ENCODE results near the gene PTPN7.
"Not testable (repeated sequence)": the region's sequence is repeated elsewhere in the genome, so short reads cannot be mapped to it uniquely, and the experiment has no call there.

Gene PTPN7

DNA sequence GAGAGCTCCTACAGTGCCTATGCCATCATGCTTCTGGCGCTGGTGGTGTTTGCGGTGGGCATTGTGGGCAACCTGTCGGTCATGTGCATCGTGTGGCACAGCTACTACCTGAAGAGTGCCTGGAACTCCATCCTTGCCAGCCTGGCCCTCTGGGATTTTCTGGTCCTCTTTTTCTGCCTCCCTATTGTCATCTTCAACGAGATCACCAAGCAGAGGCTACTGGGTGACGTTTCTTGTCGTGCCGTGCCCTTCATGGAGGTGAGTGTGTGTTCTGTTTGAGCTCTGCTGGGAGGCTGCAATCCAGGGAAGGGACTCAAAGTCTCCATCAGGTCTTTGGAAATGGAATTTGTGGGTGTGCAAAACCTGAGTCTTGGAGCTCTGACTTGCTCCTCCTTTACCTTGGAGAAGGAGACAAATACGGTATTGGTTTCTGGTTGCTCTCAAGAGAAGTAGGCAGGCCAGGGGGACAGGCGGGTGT is 37.0 kb downstream of the PTPN7 start:
- DNase-seq, result no peak
- Histone ChIP-seq H3K27me3 (replicated peaks; ENCODE audit: control insufficient read depth, insufficient read depth, low read length, poor library complexity, severe bottlenecking) (no peaks in the 10 kb centered on the region), H3K36me3 (ENCODE audit: control insufficient read depth, insufficient read depth, low read length) (no peaks in the 10 kb centered on the region), H3K4me3 (ENCODE audit: insufficient read depth, low read depth, low read length, poor library complexity, severe bottlenecking) (no peak overlapping the region), H3K27ac (ENCODE audit: insufficient read depth, low read length, poor library complexity, severe bottlenecking) (no peak overlapping the region), H3K9me3 (ENCODE audit: control insufficient read depth, low read length) (no peaks in the 10 kb centered on the region), H3K4me1 (ENCODE audit: control insufficient read depth, insufficient read depth, low read length, poor library complexity, severe bottlenecking) (no peaks in the 10 kb centered on the region)

DNA sequence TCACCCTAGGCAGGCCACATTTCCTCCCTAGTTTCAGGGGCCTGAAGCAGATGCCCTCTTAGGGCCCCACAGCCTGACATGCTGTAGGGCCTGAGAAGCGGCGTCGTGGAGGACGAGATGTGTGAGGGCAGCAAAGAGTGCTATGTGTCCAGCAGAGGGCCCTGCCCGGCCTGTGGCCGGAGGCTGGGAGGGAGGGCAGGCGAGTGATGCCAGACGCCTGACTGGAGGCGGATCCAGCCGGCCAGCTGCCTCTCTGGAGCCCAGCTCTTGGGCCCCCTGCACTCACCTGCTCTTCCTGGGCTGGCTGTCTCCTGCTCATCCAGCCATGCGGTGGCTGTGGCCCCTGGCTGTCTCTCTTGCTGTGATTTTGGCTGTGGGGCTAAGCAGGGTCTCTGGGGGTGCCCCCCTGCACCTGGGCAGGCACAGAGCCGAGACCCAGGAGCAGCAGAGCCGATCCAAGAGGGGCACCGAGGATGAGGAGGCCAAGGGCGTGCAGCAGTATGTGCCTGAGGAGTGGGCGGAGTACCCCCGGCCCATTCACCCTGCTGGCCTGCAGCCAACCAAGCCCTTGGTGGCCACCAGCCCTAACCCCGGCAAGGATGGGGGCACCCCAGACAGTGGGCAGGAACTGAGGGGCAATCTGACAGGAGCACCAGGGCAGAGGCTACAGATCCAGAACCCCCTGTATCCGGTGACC is 37.6 kb downstream of the PTPN7 start, which contains the start of gene GPR37L1:
Gene GPR37L1, plus strand, starts transcription at position 279 of the 697 bp plus-strand sequence. Its CDS starts 47 bp downstream, at position 326.
- Histone ChIP-seq H3K4me1 (ENCODE audit: control insufficient read depth, insufficient read depth, low read length, poor library complexity, severe bottlenecking) (no peaks in the 10 kb centered on the region), H3K36me3 (ENCODE audit: control insufficient read depth, insufficient read depth, low read length) (no peaks in the 10 kb centered on the region), H3K27ac (ENCODE audit: insufficient read depth, low read length, poor library complexity, severe bottlenecking) (no peak within 1 kb of the TSS), H3K9me3 (ENCODE audit: control insufficient read depth, low read length) (no peaks in the 10 kb centered on the region), H3K4me3 (ENCODE audit: insufficient read depth, low read depth, low read length, poor library complexity, severe bottlenecking) (no peak within 1 kb of the TSS), H3K27me3 (replicated peaks; ENCODE audit: control insufficient read depth, insufficient read depth, low read length, poor library complexity, severe bottlenecking) (no peaks in the 10 kb centered on the region)
- DNase-seq, result no peak

DNA sequence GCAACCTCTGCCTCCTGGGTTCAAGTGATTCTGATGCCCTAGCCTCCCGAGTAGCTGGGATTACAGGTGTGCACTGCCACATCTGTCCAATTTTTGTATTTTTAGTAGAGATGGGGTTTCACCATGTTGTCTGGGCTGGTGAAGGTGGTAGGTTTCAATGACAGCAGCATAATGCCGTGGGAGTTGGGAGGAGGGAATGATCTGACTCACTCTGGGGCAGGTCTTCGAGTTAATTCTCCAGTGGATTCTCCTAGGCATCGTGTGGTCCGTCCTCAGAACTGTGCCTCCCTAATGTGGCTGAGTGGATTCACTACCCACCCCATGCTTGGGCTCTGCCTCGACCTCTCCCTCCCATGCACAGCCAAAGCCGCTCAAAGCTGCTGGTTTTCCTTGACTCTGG is 39.4 kb downstream of the PTPN7 start:
- no peak for DNase-seq
- H3K36me3 ChIP-seq (ENCODE audit: control insufficient read depth, insufficient read depth, low read length), result no peaks in the 10 kb centered on the region
- H3K27ac ChIP-seq (ENCODE audit: insufficient read depth, low read length, poor library complexity, severe bottlenecking), result no peak overlapping the region
- no peaks in the 10 kb centered on the region for H3K9me3 ChIP-seq (ENCODE audit: control insufficient read depth, low read length)
- no peaks in the 10 kb centered on the region for H3K27me3 ChIP-seq (replicated peaks; ENCODE audit: control insufficient read depth, insufficient read depth, low read length, poor library complexity, severe bottlenecking)
- no peak overlapping the region for H3K4me3 ChIP-seq (ENCODE audit: insufficient read depth, low read depth, low read length, poor library complexity, severe bottlenecking)
- H3K4me1 ChIP-seq (ENCODE audit: control insufficient read depth, insufficient read depth, low read length, poor library complexity, severe bottlenecking), result no peaks in the 10 kb centered on the region

DNA sequence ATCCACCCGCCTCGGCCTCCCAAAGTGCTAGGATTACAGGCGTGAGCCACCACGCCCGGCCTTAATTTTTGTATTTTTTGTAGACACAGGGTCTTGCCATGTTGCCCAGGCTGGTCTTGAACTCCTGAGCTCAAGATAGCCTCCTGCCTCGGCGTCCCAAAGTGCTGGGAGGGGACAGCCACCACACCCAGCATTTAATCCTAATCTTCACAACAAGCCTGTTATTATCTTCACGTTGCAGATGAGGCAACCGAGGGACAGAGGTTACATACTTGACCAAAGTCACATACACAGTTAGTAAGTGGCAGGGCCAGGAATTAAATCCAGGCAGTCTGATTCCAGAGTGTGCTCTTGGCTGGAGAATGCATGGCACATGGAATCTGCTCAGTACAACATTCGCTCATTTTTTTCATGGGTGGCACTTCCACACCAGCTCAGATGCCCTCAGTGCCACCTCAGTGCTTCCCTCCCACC is 42.5 kb downstream of the PTPN7 start:
- no peaks in the 10 kb centered on the region for H3K36me3 ChIP-seq (ENCODE audit: control insufficient read depth, insufficient read depth, low read length)
- no peak overlapping the region for H3K27ac ChIP-seq (ENCODE audit: insufficient read depth, low read length, poor library complexity, severe bottlenecking)
- DNase-seq, result no peak
- H3K9me3 ChIP-seq (ENCODE audit: control insufficient read depth, low read length), result no peaks in the 10 kb centered on the region
- H3K27me3 ChIP-seq (replicated peaks; ENCODE audit: control insufficient read depth, insufficient read depth, low read length, poor library complexity, severe bottlenecking), result no peaks in the 10 kb centered on the region
- no peaks in the 10 kb centered on the region for H3K4me1 ChIP-seq (ENCODE audit: control insufficient read depth, insufficient read depth, low read length, poor library complexity, severe bottlenecking)
- no peak overlapping the region for H3K4me3 ChIP-seq (ENCODE audit: insufficient read depth, low read depth, low read length, poor library complexity, severe bottlenecking)

DNA sequence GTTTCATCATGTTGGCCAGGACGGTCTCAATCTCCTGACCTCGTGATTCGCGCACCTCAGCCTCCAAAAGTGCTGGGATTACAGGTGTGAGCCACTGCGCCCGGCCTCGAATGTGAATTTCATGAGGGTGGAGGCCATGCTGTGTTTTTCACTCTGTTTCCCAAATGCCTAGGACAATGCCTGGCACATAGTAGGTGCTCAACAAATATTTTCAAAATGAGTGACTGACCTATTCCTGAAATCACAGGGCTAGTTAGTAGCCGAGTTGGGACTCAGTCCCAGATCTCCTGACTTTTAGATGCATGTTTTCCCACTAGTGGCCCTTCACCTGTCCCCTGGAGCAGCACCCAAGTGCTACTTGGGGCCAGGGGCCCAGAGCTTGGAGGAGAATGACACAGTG is 44.1 kb downstream of the PTPN7 start:
- DNase-seq, result no peak
- H3K4me1 ChIP-seq (ENCODE audit: control insufficient read depth, insufficient read depth, low read length, poor library complexity, severe bottlenecking), result no peaks in the 10 kb centered on the region
- no peak overlapping the region for H3K27ac ChIP-seq (ENCODE audit: insufficient read depth, low read length, poor library complexity, severe bottlenecking)
- no peaks in the 10 kb centered on the region for H3K36me3 ChIP-seq (ENCODE audit: control insufficient read depth, insufficient read depth, low read length)
- no peaks in the 10 kb centered on the region for H3K27me3 ChIP-seq (replicated peaks; ENCODE audit: control insufficient read depth, insufficient read depth, low read length, poor library complexity, severe bottlenecking)
- no peaks in the 10 kb centered on the region for H3K9me3 ChIP-seq (ENCODE audit: control insufficient read depth, low read length)
- no peak overlapping the region for H3K4me3 ChIP-seq (ENCODE audit: insufficient read depth, low read depth, low read length, poor library complexity, severe bottlenecking)

DNA sequence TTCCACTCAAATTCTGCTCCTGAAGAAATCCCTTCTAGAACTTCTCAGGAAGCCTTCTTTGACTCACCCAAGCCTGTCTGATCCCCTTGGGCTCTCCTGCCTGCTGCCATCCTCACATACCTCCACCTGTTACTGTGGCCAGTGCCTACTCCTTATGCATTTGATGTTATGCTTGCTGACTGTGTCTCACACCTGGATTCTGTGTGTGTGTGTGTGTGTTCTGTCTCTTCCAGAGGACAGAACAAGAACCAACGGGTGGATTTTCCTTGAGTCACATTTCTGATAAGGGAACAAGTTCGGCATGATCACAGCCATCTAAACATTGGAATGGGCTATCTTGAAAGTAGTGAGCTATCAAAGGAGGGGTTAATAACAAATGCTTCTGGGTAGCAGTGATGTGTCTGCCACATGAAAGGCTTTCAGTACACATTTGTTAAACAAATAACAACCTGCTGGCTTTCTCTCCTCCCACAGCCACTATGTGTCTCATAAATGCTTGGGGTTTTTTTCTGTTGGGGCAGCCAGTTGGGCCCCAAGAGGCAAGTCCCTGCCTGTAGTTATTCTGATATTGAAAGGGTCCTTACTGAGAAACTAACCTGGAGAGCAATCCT is 46.6 kb downstream of the PTPN7 start:
- H3K27ac ChIP-seq (ENCODE audit: insufficient read depth, low read length, poor library complexity, severe bottlenecking), result no peak overlapping the region
- H3K4me3 ChIP-seq (ENCODE audit: insufficient read depth, low read depth, low read length, poor library complexity, severe bottlenecking), result no peak overlapping the region
- no peaks in the 10 kb centered on the region for H3K9me3 ChIP-seq (ENCODE audit: control insufficient read depth, low read length)
- no peak for DNase-seq
- no peaks in the 10 kb centered on the region for H3K4me1 ChIP-seq (ENCODE audit: control insufficient read depth, insufficient read depth, low read length, poor library complexity, severe bottlenecking)
- H3K27me3 ChIP-seq (replicated peaks; ENCODE audit: control insufficient read depth, insufficient read depth, low read length, poor library complexity, severe bottlenecking), result no peaks in the 10 kb centered on the region
- H3K36me3 ChIP-seq (ENCODE audit: control insufficient read depth, insufficient read depth, low read length), result no peaks in the 10 kb centered on the region

DNA sequence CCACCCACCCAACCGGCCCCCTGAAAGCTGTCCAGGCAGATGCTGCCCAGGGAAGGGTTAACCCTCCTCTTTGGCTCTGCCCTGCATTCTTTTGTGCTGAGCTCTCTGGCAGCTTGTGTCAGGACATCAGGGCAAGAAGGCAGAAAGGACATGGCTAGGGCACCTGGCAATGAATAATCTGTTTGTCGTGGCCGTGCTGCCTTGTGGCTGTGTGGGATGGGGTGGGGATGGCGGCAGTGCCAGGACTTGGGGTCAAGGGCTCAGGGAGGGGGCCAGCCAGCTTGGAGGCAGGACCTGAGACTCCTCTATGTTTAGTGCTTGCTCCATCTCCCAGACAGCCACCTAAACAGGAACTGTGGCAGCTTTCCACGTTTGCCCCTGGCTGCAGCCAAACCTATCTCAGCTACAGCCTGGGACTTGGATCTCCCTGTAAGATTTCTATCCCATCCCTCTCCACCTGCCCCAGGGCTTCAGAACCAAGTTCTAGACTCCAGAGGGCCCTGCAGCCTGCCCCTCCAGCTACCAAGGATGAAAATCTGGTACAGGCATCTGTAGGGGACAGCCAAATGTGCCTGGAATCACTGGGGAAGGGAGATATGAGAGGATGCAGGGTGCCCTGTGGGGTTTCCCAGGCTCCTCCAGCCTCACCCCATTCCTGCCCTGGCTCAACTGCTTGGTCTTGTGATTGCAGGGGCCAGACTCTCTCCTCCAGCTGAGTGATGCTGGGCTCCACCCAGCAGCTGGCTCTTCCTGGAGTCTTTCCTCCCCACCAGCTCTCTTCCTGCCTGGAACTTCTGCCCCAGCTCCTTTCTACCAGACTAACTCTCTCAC is 47.3 kb downstream of the PTPN7 start:
- no peak overlapping the region for H3K4me3 ChIP-seq (ENCODE audit: insufficient read depth, low read depth, low read length, poor library complexity, severe bottlenecking)
- no peaks in the 10 kb centered on the region for H3K36me3 ChIP-seq (ENCODE audit: control insufficient read depth, insufficient read depth, low read length)
- no peak overlapping the region for H3K27ac ChIP-seq (ENCODE audit: insufficient read depth, low read length, poor library complexity, severe bottlenecking)
- DNase-seq, result no peak
- H3K4me1 ChIP-seq (ENCODE audit: control insufficient read depth, insufficient read depth, low read length, poor library complexity, severe bottlenecking), result no peaks in the 10 kb centered on the region
- H3K27me3 ChIP-seq (replicated peaks; ENCODE audit: control insufficient read depth, insufficient read depth, low read length, poor library complexity, severe bottlenecking), result no peaks in the 10 kb centered on the region
- H3K9me3 ChIP-seq (ENCODE audit: control insufficient read depth, low read length), result no peaks in the 10 kb centered on the region

DNA sequence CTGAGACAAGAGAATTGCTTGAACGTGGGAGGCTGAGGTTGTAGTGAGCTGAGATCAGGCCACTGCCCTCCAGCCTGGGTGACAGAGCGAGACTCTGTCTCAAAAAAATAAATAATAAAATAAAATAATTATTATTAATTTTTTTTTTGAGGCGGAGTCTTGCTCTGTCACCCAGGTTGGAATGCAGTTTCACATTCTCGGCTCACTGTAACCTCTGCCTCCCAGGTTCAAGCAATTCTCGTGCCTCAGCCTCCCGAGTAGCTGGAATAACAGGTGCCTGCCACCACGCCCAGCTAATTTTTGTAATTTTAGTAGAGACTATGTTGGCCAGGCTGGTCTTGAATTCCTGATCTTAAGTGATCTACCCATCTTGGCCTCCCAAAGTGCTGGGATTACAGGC is 48.8 kb downstream of the PTPN7 start:
- H3K36me3 ChIP-seq (ENCODE audit: control insufficient read depth, insufficient read depth, low read length); H3K27me3 ChIP-seq (replicated peaks; ENCODE audit: control insufficient read depth, insufficient read depth, low read length, poor library complexity, severe bottlenecking); H3K4me3 ChIP-seq (ENCODE audit: insufficient read depth, low read depth, low read length, poor library complexity, severe bottlenecking); DNase-seq; H3K9me3 ChIP-seq (ENCODE audit: control insufficient read depth, low read length); H3K4me1 ChIP-seq (ENCODE audit: control insufficient read depth, insufficient read depth, low read length, poor library complexity, severe bottlenecking); H3K27ac ChIP-seq (ENCODE audit: insufficient read depth, low read length, poor library complexity, severe bottlenecking): not testable (repeated sequence)

DNA sequence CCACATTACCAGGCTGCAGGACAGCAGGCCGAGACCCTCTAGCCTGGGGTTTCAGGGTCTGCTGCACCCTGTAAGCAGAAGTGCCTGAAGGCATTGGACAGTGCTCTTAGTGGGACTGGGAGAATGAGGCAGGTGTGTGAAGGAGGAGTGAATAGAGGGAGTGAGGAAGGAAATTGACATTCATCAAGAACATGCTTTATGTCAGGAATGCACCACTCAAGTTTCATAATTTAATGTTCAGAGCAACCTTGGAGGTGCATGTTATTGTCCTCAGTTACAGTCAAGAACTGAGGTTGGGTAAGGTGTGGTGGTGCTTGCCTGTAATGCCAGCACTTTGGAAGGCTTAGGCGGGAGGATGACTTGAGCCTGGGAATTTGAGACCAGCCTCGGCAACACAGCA is 49.4 kb downstream of the PTPN7 start:
- DNase-seq, result no peak
- Histone ChIP-seq H3K4me3 (ENCODE audit: insufficient read depth, low read depth, low read length, poor library complexity, severe bottlenecking) (no peak overlapping the region), H3K36me3 (ENCODE audit: control insufficient read depth, insufficient read depth, low read length) (no peaks in the 10 kb centered on the region), H3K27me3 (replicated peaks; ENCODE audit: control insufficient read depth, insufficient read depth, low read length, poor library complexity, severe bottlenecking) (no peaks in the 10 kb centered on the region), H3K9me3 (ENCODE audit: control insufficient read depth, low read length) (no peaks in the 10 kb centered on the region), H3K4me1 (ENCODE audit: control insufficient read depth, insufficient read depth, low read length, poor library complexity, severe bottlenecking) (no peaks in the 10 kb centered on the region), H3K27ac (ENCODE audit: insufficient read depth, low read length, poor library complexity, severe bottlenecking) (no peak overlapping the region)
